ENCODE data around the gene CHURC1. TPM values are rescaled to one million over a fixed set of nuclear protein-coding genes. Genes with fewer than 3 reads are reported as not detected.

CHURC1 gene
- total RNA-seq, 1 experiment from 2014 or later, result 61.9 TPM

- BruUV-seq (replicated peaks), result no TSS peak
- Histone ChIP-seq H3K9me3 (ENCODE audit: low read depth, low read length, poor library complexity, severe bottlenecking) (no peaks in the 10 kb centered on the region), H3K27me3 (replicated peaks; ENCODE audit: insufficient read depth, low read depth, low read length, poor library complexity) (no peaks in the 10 kb centered on the region), H3K4me3 (ENCODE audit: low read depth, low read length, poor library complexity, severe bottlenecking) (no peak overlapping the region), H3K36me3 (ENCODE audit: insufficient read depth, low read length, poor library complexity, severe bottlenecking) (peaks cover 29% of the 10 kb centered on the region), H3K27ac (ENCODE audit: low read depth, low read length, poor library complexity, severe bottlenecking) (no peak overlapping the region), H3K4me1 (ENCODE audit: insufficient read depth, low read length, poor library complexity, severe bottlenecking) (peaks cover 17% of the 10 kb centered on the region)
- CTCF ChIA-PET, result no interaction called here
- DNase-seq (ENCODE audit: low spot score), result no peak
- no peak for TF ChIP-seq EZH2 (IDR thresholded peaks at IDR 0.05; ENCODE audit: borderline replicate concordance, low read depth, low read length, poor library complexity, severe bottlenecking)
- TF ChIP-seq, protein P1, sequence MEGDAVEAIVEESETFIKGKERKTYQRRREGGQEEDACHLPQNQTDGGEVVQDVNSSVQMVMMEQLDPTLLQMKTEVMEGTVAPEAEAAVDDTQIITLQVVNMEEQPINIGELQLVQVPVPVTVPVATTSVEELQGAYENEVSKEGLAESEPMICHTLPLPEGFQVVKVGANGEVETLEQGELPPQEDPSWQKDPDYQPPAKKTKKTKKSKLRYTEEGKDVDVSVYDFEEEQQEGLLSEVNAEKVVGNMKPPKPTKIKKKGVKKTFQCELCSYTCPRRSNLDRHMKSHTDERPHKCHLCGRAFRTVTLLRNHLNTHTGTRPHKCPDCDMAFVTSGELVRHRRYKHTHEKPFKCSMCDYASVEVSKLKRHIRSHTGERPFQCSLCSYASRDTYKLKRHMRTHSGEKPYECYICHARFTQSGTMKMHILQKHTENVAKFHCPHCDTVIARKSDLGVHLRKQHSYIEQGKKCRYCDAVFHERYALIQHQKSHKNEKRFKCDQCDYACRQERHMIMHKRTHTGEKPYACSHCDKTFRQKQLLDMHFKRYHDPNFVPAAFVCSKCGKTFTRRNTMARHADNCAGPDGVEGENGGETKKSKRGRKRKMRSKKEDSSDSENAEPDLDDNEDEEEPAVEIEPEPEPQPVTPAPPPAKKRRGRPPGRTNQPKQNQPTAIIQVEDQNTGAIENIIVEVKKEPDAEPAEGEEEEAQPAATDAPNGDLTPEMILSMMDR (conservative IDR thresholded peaks at IDR 0.05; ENCODE audit: low read depth, low read length), result no peak
- POLR2A ChIA-PET (ENCODE audit: low non-redundant PET), result no interaction called here
- intact Hi-C loops (cut with micrococcal nuclease; ENCODE audit: unreplicated experiment), result no loop called here
Measured at GRCh38 chr14:64930085-64930843, 16.0 kb downstream of the CHURC1 start.

DNA sequence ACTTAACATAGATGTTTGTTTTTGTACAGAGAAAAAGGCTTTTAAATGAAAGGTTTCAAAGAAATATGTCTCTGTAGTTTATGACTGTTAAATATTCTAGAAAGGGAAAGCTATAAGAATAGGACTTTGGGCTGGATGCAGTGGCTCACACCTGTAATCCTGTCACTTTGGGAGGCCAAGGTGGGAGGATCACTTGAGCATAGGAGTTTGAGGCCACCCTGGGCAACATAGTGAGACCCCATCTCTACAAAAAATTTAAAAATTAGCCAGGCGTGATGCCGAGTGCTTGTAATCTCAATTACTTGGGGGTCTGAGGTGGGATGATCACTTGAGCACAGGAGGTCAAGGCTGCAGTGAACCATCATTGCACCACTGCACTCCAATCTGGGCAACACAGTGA, 16.9 kb downstream of the CHURC1 start:
- no peak overlapping the region for H3K4me3 ChIP-seq (ENCODE audit: low read depth, low read length, poor library complexity, severe bottlenecking)
- ChIA-PET POLR2A (ENCODE audit: low non-redundant PET) (no interaction called here), CTCF (no interaction called here)
- no peaks in the 10 kb centered on the region for H3K27me3 ChIP-seq (replicated peaks; ENCODE audit: insufficient read depth, low read depth, low read length, poor library complexity)
- no peak for DNase-seq (ENCODE audit: low spot score)
- peaks cover 23% of the 10 kb centered on the region for H3K36me3 ChIP-seq (ENCODE audit: insufficient read depth, low read length, poor library complexity, severe bottlenecking)
- intact Hi-C loops (cut with micrococcal nuclease; ENCODE audit: unreplicated experiment), result no loop called here
- TF ChIP-seq, protein P1 (conservative IDR thresholded peaks at IDR 0.05; ENCODE audit: low read depth, low read length), result no peak
- no peak for TF ChIP-seq EZH2 (IDR thresholded peaks at IDR 0.05; ENCODE audit: borderline replicate concordance, low read depth, low read length, poor library complexity, severe bottlenecking)
- H3K9me3 ChIP-seq (ENCODE audit: low read depth, low read length, poor library complexity, severe bottlenecking), result no peaks in the 10 kb centered on the region
- no TSS peak for BruUV-seq (replicated peaks)
- H3K4me1 ChIP-seq (ENCODE audit: insufficient read depth, low read length, poor library complexity, severe bottlenecking), result peaks cover 17% of the 10 kb centered on the region
- H3K27ac ChIP-seq (ENCODE audit: low read depth, low read length, poor library complexity, severe bottlenecking), result no peak overlapping the region

GRCh38 chr14:64932231-64932630, 18.0 kb downstream of the CHURC1 start:
- CTCF ChIA-PET, result no interaction called here
- Histone ChIP-seq H3K9me3 (ENCODE audit: low read depth, low read length, poor library complexity, severe bottlenecking) (no peaks in the 10 kb centered on the region), H3K27ac (ENCODE audit: low read depth, low read length, poor library complexity, severe bottlenecking) (no peak overlapping the region), H3K36me3 (ENCODE audit: insufficient read depth, low read length, poor library complexity, severe bottlenecking) (peaks cover 16% of the 10 kb centered on the region), H3K4me3 (ENCODE audit: low read depth, low read length, poor library complexity, severe bottlenecking) (no peak overlapping the region), H3K27me3 (replicated peaks; ENCODE audit: insufficient read depth, low read depth, low read length, poor library complexity) (no peaks in the 10 kb centered on the region), H3K4me1 (ENCODE audit: insufficient read depth, low read length, poor library complexity, severe bottlenecking) (peaks cover 26% of the 10 kb centered on the region)
- POLR2A ChIA-PET (ENCODE audit: low non-redundant PET), result no interaction called here
- intact Hi-C loops (cut with micrococcal nuclease; ENCODE audit: unreplicated experiment), result no loop called here
- DNase-seq (ENCODE audit: low spot score), result no peak
- TF ChIP-seq EZH2 (IDR thresholded peaks at IDR 0.05; ENCODE audit: borderline replicate concordance, low read depth, low read length, poor library complexity, severe bottlenecking), result no peak
- TF ChIP-seq, protein P1 (conservative IDR thresholded peaks at IDR 0.05; ENCODE audit: low read depth, low read length), result no peak
- no TSS peak for BruUV-seq (replicated peaks)

All from A673 (cell line).